HFFc6 (cell line): ENCODE measurements around the gene CX3CL1. TPM values are rescaled to one million over a fixed set of nuclear protein-coding genes. Genes with fewer than 3 reads are reported as not detected.

Experiments
- DNase-seq: peaks from one replicate; pipeline ENCODE4 v3.0.0-alpha.2; 2018
- H3K27ac Mint-ChIP-seq: 2 replicates; pipeline ENCODE4 v1.8.0; 2020; ENCODE audit warnings: mild to moderate bottlenecking, mixed read lengths
- H3K27me3 Mint-ChIP-seq: 2 replicates; pipeline ENCODE4 v1.8.0; 2021; ENCODE audit warnings: mild to moderate bottlenecking, moderate library complexity, mixed read lengths; ENCODE audit not compliant: insufficient read depth
- H3K36me3 Mint-ChIP-seq: 2 replicates; pipeline ENCODE4 v1.8.0; 2021; ENCODE audit warnings: low read depth, mixed read lengths
- H3K4me1 Mint-ChIP-seq: 2 replicates; pipeline ENCODE4 v1.8.0; 2020; ENCODE audit warnings: low read depth, mixed read lengths
- H3K4me3 Mint-ChIP-seq: 2 replicates; pipeline ENCODE4 v1.8.0; 2020; ENCODE audit warnings: mild to moderate bottlenecking, moderate library complexity, mixed read lengths
- H3K9me3 Mint-ChIP-seq: 2 replicates; pipeline ENCODE4 v1.8.0; 2020; ENCODE audit warnings: mild to moderate bottlenecking, mixed read lengths
- total RNA-seq, 6 experiments: library from RNA; stranded (reverse); fragmentation: NEBNext Ultra II Directional; extraction: Animal tissue kit (Norgen Biotek cat#: 25700); gene quantifications; 2 replicates in 1 of 6; 3 replicates in 5 of 6; pipeline ENCODE4 v1.2.3, GENCODE V29; 2021
- TF ChIP-seq, protein P1 (sequence below): fragments of 200-600 bp; sonication (generic); IDR thresholded peaks from 2 replicates; pipeline ENCODE4 v1.5.0; 2021; ENCODE audit warnings: antibody characterized with exemption, mild to moderate bottlenecking

Gene CX3CL1
- total RNA-seq, 6 experiments from 2014 or later = not detected

DNA sequence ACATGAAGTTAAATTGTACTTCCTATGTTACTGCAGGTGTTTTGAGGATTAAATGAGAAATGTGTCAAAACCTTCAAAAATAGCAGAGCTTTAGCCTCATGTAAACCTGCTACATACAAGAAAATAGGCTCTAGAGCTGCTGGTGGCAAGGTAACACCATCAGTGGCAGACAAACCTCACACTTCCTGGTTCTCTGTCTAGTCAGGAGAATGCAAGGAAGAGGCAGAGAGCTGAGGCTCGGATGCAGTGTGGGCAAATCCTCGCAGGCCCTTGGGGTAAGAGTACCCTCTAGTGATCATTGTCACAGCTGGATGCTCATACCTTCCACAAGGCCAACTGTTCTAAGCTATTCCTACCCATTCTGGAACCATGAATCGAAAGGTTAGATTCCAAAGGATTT is 60.7 kb downstream of the CX3CL1 start:
- TF ChIP-seq, protein P1, sequence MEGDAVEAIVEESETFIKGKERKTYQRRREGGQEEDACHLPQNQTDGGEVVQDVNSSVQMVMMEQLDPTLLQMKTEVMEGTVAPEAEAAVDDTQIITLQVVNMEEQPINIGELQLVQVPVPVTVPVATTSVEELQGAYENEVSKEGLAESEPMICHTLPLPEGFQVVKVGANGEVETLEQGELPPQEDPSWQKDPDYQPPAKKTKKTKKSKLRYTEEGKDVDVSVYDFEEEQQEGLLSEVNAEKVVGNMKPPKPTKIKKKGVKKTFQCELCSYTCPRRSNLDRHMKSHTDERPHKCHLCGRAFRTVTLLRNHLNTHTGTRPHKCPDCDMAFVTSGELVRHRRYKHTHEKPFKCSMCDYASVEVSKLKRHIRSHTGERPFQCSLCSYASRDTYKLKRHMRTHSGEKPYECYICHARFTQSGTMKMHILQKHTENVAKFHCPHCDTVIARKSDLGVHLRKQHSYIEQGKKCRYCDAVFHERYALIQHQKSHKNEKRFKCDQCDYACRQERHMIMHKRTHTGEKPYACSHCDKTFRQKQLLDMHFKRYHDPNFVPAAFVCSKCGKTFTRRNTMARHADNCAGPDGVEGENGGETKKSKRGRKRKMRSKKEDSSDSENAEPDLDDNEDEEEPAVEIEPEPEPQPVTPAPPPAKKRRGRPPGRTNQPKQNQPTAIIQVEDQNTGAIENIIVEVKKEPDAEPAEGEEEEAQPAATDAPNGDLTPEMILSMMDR = no peak
- H3K9me3 Mint-ChIP-seq = no peaks in the 10 kb centered on the region
- no peak overlapping the region for H3K27ac Mint-ChIP-seq
- no peaks in the 10 kb centered on the region for H3K4me1 Mint-ChIP-seq
- H3K36me3 Mint-ChIP-seq = peaks cover 26% of the 10 kb centered on the region
- no peak overlapping the region for H3K4me3 Mint-ChIP-seq
- no peak for DNase-seq
- H3K27me3 Mint-ChIP-seq = peaks cover 1% of the 10 kb centered on the region; the same call in 1 of the 2 replicates

DNA sequence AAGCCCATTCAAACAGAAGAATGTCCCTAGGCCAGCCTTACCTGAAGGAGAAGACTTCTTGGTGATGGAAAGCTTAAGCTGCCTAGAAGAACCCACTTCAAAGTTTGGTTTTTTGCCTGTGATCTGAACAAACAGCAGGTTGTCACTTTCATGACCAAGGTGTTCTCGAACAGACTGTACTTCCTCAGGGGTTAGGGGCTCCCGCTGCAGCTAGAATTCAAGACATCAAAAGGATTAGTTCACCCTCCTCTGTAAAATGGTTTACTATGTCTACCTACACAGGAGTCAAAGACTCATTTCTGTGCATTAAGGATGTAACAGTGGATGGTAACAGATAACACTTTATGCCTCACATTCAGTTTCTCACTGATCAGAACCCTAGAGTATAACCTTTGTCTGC is 61.7 kb downstream of the CX3CL1 start:
- no peak overlapping the region for H3K27ac Mint-ChIP-seq
- no peaks in the 10 kb centered on the region for H3K9me3 Mint-ChIP-seq
- H3K4me3 Mint-ChIP-seq = no peak overlapping the region
- TF ChIP-seq, protein P1 = no peak
- peaks cover 26% of the 10 kb centered on the region for H3K36me3 Mint-ChIP-seq
- H3K4me1 Mint-ChIP-seq = no peaks in the 10 kb centered on the region
- no peak for DNase-seq
- peaks cover 1% of the 10 kb centered on the region; the same call in 1 of the 2 replicates for H3K27me3 Mint-ChIP-seq

Other genes starting within 250 kb of the CX3CL1 start
- gene PSME3IP1, start 186.5 kb upstream of the CX3CL1 start, total RNA-seq = 10 to 100 TPM; 55.9 to 85.0 (median 76.5) TPM
- gene RSPRY1, start 186.2 kb upstream of the CX3CL1 start, total RNA-seq = 10 to 100 TPM; 38.8 to 51.9 (median 47.7) TPM
- gene ARL2BP, start 127.2 kb upstream of the CX3CL1 start, total RNA-seq = 10 to 100 TPM; 70.3 to 80.0 (median 76.7) TPM
- not detected for gene PLLP, start 87.8 kb upstream of the CX3CL1 start, total RNA-seq
- gene CCL22, start 13.7 kb upstream of the CX3CL1 start, total RNA-seq = not detected
- gene CCL17, start 32.3 kb downstream of the CX3CL1 start, total RNA-seq = not detected
- 10 to 100 TPM; 37.5 to 49.0 (median 46.8) TPM for gene CIAPIN1, start 74.9 kb downstream of the CX3CL1 start, total RNA-seq
- gene COQ9, start 75.0 kb downstream of the CX3CL1 start, total RNA-seq = 10 to 100 TPM; 28.0 to 34.2 (median 30.7) TPM
- 10 to 100 TPM; 66.0 to 79.4 (median 71.3) TPM for gene POLR2C, start 90.2 kb downstream of the CX3CL1 start, total RNA-seq
- gene DOK4, start 114.0 kb downstream of the CX3CL1 start, total RNA-seq = 10 to 100 TPM; 24.4 to 28.9 (median 24.9) TPM
- 1 to 10 TPM; 3.6 to 4.6 (median 4.1) TPM for gene CCDC102A, start 164.1 kb downstream of the CX3CL1 start, total RNA-seq
- not detected for gene ADGRG5, start 170.2 kb downstream of the CX3CL1 start, total RNA-seq